H1 (cell line): ENCODE data around the gene CLPSL2. TPM values are rescaled to one million over a fixed set of nuclear protein-coding genes. Genes with fewer than 3 reads are reported as not detected.

Source experiments
- CHD7 ChIP-seq: fragments of 300-600 bp; sonication (generic); IDR thresholded peaks from 2 replicates; pipeline ENCODE4 v1.7.1; 2012; ENCODE audit warnings: low read length, moderate library complexity, mild to moderate bottlenecking, inconsistent platforms; ENCODE audit not compliant: insufficient replicate concordance
- GABPA ChIP-seq: IDR thresholded peaks from 2 replicates; pipeline ENCODE4 v1.6.1; 2011; ENCODE audit warnings: mild to moderate bottlenecking, low read length, moderate library complexity, borderline replicate concordance; ENCODE audit not compliant: insufficient read depth
- KDM5A ChIP-seq: fragments of 200-600 bp; IDR thresholded peaks from 2 replicates; pipeline ENCODE4 v1.7.1; 2012; ENCODE audit warnings: mild to moderate bottlenecking, low read length, inconsistent platforms, mixed read lengths
- RAD21 ChIP-seq, 2 experiments: IDR thresholded peaks in 1 of 2; conservative IDR thresholded peaks in 1 of 2; 2 replicates each; pipeline ENCODE4 v1.6.1; 2011; ENCODE audit warnings: low read depth in 2 of 2, low read length in 2 of 2, improper control_type of control experiment in 1 of 2, inconsistent platforms in 1 of 2, mild to moderate bottlenecking in 1 of 2, moderate library complexity in 1 of 2
- SP4 ChIP-seq: IDR thresholded peaks from 2 replicates; pipeline ENCODE4 v1.6.1; 2012; ENCODE audit warnings: low read length, inconsistent platforms
- SUZ12 ChIP-seq: fragments of 200-600 bp; sonication (generic); IDR thresholded peaks from 2 replicates; pipeline ENCODE4 v1.6.1; 2012; ENCODE audit warnings: mild to moderate bottlenecking, inconsistent platforms, low read length, moderate library complexity, mixed read lengths
- TAF7 ChIP-seq: optimal IDR thresholded peaks from 2 replicates; pipeline ENCODE3; 2011; ENCODE audit warnings: low read depth, mild to moderate bottlenecking, inconsistent platforms, low read length, moderate library complexity, borderline replicate concordance
- polyA plus RNA-seq, 7 experiments: library from polyadenylated mRNA; depleted of rRNA in 3 of 7; stranded (reverse) in 5 of 7; unstranded in 2 of 7; fragments of >200 nt in 5 of 7; fragments of 200-250 nt in 2 of 7; gene quantifications; 1 replicate in 5 of 7; 2 replicates in 1 of 7; 4 replicates in 1 of 7; pipeline versions ENCODE4 v1.2.1 to v1.2.3, GENCODE V29; 2011 to 2013; ENCODE audit warnings: missing spikeins in 2 of 7, mixed read lengths in 2 of 7
- total RNA-seq: library from RNA; stranded (reverse); fragmentation: NEBNext Ultra II Directional; extraction: Animal tissue kit (Norgen Biotek cat#: 25700); gene quantifications from 2 replicates; pipeline ENCODE4 v1.2.1, GENCODE V29; 2021
- TF ChIP-seq, protein P1 (sequence below): IDR thresholded peaks from 2 replicates; pipeline ENCODE4 v1.6.1; 2011; ENCODE audit warnings: low read length, improper control_type of control experiment
- TF ChIP-seq, protein P2 (sequence below): IDR thresholded peaks from 2 replicates; pipeline ENCODE4 v1.6.1; 2012; ENCODE audit warnings: low read length, inconsistent platforms

Gene CLPSL2
- total and polyA plus RNA-seq, 2 of the 8 experiments (the other 6 are each of a cell fraction or from before 2014, with no cell fraction given), result 1.4 to 3.4 TPM

DNA sequence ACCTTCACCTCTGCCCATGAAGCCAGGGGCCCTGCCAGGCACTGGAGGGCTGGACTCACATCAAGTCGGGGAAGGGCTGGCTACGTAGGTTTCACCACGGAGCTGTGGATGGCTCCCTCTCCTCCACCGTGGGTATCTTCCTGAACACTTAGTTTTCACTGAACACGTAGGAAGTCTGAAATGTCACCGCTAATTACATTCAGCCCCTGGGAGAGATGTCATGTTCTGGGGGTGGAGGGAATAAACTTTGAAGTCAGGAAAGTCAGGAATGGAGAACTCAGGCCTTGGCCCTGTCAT is 35.2 kb downstream of the CLPSL2 start (continued):
- TF ChIP-seq CHD7 (no peak), TAF7 (no peak), SP4 (no peak), RAD21 (IDR thresholded peaks at IDR 0.05 in 1 of 2, conservative IDR thresholded peaks at IDR 0.05 in 1 of 2; ENCODE audit: low read depth in 2 of 2, low read length in 2 of 2) (no peak), KDM5A (no peak), SUZ12 (no peak), GABPA (no peak)
- TF ChIP-seq, protein P1, sequence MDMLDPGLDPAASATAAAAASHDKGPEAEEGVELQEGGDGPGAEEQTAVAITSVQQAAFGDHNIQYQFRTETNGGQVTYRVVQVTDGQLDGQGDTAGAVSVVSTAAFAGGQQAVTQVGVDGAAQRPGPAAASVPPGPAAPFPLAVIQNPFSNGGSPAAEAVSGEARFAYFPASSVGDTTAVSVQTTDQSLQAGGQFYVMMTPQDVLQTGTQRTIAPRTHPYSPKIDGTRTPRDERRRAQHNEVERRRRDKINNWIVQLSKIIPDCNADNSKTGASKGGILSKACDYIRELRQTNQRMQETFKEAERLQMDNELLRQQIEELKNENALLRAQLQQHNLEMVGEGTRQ, result no peak
- TF ChIP-seq, protein P2, sequence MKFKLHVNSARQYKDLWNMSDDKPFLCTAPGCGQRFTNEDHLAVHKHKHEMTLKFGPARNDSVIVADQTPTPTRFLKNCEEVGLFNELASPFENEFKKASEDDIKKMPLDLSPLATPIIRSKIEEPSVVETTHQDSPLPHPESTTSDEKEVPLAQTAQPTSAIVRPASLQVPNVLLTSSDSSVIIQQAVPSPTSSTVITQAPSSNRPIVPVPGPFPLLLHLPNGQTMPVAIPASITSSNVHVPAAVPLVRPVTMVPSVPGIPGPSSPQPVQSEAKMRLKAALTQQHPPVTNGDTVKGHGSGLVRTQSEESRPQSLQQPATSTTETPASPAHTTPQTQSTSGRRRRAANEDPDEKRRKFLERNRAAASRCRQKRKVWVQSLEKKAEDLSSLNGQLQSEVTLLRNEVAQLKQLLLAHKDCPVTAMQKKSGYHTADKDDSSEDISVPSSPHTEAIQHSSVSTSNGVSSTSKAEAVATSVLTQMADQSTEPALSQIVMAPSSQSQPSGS, result no peak
